Transverse colon (tissue), 4 donors: Measurements from ENCODE around the gene KDM1B.

ENCODE experiments used
- CTCF ChIP-seq, 5 experiments: fragments of 200-600 bp in 3 of 5; fragments of 450-650 bp in 2 of 5; sonication (generic) in 3 of 5; IDR thresholded peaks; 1 replicate in 2 of 5; 2 replicates in 3 of 5; pipeline ENCODE4 v1.5.1; 2016 to 2017; ENCODE audit warnings: antibody characterized with exemption in 5 of 5, inconsistent platforms in 3 of 5, mild to moderate bottlenecking in 2 of 5, moderate library complexity in 1 of 5
- EP300 ChIP-seq: sonication (generic); formaldehyde crosslinking; IDR thresholded peaks from one replicate; pipeline ENCODE4 v1.6.1; 2017; ENCODE audit warnings: antibody characterized with exemption, low read depth
- POLR2A ChIP-seq: fragments of 450-650 bp; IDR thresholded peaks from one replicate; pipeline ENCODE4 v1.6.1; 2016; ENCODE audit warnings: antibody characterized with exemption, mild to moderate bottlenecking, moderate library complexity
- POLR2AphosphoS5 ChIP-seq, 3 donors: sonication (generic); formaldehyde crosslinking; IDR thresholded peaks; one replicate each; pipeline ENCODE4 v1.6.1; 2016; ENCODE audit warnings: antibody characterized with exemption in 3 of 3

GRCh38 chr6:18261877-18262276 is 106.7 kb downstream of the KDM1B start:
- TF ChIP-seq CTCF (IDR thresholded peaks at IDR 0.05) (no peak), POLR2A (no peak), EP300 (no peak), POLR2AphosphoS5 (IDR thresholded peaks at IDR 0.05) (no peak)
